Measurements from ENCODE around the gene IYD. TPM values are rescaled to one million over a fixed set of nuclear protein-coding genes. Genes with fewer than 3 reads are reported as not detected.

Gene IYD
- total RNA-seq, 1 experiment from 2014 or later: not detected

DNA sequence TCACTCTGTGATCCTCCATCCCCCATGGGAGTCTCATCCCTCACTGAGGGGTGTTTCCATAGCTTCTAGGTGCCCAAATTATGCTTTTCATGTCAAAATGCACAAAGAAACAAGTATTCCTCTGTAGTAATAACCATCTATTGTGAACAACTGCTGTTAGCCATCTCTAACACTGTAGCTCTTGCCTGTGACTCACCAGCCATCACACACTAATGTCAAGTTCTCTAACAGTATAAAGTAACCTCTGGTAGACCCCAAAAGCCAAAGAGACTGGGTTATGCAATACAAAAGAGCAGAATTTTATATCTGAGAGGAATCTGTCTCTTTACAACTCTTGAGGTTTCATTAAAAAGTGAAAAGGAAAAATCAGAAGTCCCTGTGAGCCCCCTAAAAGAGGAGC is 25.4 kb upstream of the IYD start:
- Histone ChIP-seq H3K79me2 (ENCODE audit: insufficient read depth, low read length) (no peaks in the 10 kb centered on the region), H4K8ac (replicated peaks; ENCODE audit: insufficient read length, low read depth, low read length) (no peak overlapping the region), H2BK15ac (ENCODE audit: low read depth, low read length) (no peak overlapping the region), H3K4me2 (ENCODE audit: insufficient read depth, insufficient read length, low read length) (no peak overlapping the region), H2BK12ac (ENCODE audit: insufficient read length, low read depth, low read length) (no peak overlapping the region), H3K4me1 (ENCODE audit: insufficient read depth, low read length) (no peaks in the 10 kb centered on the region), H4K5ac (ENCODE audit: insufficient read length, low read depth, low read length) (no peak overlapping the region), H2BK20ac (ENCODE audit: low read depth, low read length, poor library complexity, severe bottlenecking) (no peak overlapping the region), H3K4ac (ENCODE audit: low read depth, low read length) (no peak overlapping the region), H3K9me3 (ENCODE audit: control insufficient read depth, low read depth, low read length) (no peaks in the 10 kb centered on the region), H3K9ac (ENCODE audit: extremely low read depth, insufficient read length, low read length) (no peak overlapping the region), H3K23me2 (ENCODE audit: insufficient read length, low read depth, low read length, poor library complexity, severe bottlenecking) (no peaks in the 10 kb centered on the region), H3K27me3 (ENCODE audit: insufficient read depth, low read length) (no peaks in the 10 kb centered on the region), H3K18ac (ENCODE audit: insufficient read length, low read depth, low read length) (no peak overlapping the region), H3K27ac (ENCODE audit: insufficient read length, low read depth, low read length) (no peak overlapping the region), H3K14ac (ENCODE audit: insufficient read depth, low read length) (no peak overlapping the region), H2AFZ (ENCODE audit: low read length) (no peak overlapping the region), H3K56ac (ENCODE audit: insufficient read length, low read depth, low read length) (no peak overlapping the region), H3K23ac (ENCODE audit: insufficient read length, low read depth, low read length) (no peak overlapping the region), H3K79me1 (ENCODE audit: insufficient read depth, low read depth, low read length, poor library complexity, severe bottlenecking) (no peaks in the 10 kb centered on the region), H3T11ph (ENCODE audit: low read length) (no peak overlapping the region), H4K91ac (ENCODE audit: insufficient read length, low read depth, low read length) (no peak overlapping the region), H2AK5ac (ENCODE audit: insufficient read length, low read length) (no peak overlapping the region), H2BK120ac (ENCODE audit: low read depth, low read length, poor library complexity, severe bottlenecking) (no peak overlapping the region), H2BK5ac (ENCODE audit: insufficient read length, low read length) (no peak overlapping the region), H4K20me1 (ENCODE audit: control insufficient read depth, insufficient read depth, insufficient read length) (no peaks in the 10 kb centered on the region)
- Mint-ChIP-seq H3K4me3 (no peak overlapping the region), H3K27ac (no peak overlapping the region), H3K9me3 (no peaks in the 10 kb centered on the region), H3K27me3 (ENCODE audit: low read depth) (peaks cover 6% of the 10 kb centered on the region), H3K4me1 (peaks cover 2 to 3% of the 10 kb centered on the region in 2 experiments; a peak in 1 of 4 replicates), H3K36me3 (ENCODE audit: insufficient read depth in 1 of 3, low read depth in 3 of 3) (no peaks in the 10 kb centered on the region)
- DNase-seq: no peak
- no peak for TF ChIP-seq CTCF (conservative IDR thresholded peaks at IDR 0.05)
